HG03558 (cell line): ENCODE data around the gene CASZ1.

ENCODE experiments used
- ATAC-seq: cut with Tn5 transposase; IDR thresholded peaks from one replicate; pipeline ENCODE4 v1.9.1; 2021; ENCODE audit warnings: moderate number of reproducible peaks; ENCODE audit not compliant: unreplicated experiment; ENCODE audit errors: extremely low read depth

Gene CASZ1

DNA sequence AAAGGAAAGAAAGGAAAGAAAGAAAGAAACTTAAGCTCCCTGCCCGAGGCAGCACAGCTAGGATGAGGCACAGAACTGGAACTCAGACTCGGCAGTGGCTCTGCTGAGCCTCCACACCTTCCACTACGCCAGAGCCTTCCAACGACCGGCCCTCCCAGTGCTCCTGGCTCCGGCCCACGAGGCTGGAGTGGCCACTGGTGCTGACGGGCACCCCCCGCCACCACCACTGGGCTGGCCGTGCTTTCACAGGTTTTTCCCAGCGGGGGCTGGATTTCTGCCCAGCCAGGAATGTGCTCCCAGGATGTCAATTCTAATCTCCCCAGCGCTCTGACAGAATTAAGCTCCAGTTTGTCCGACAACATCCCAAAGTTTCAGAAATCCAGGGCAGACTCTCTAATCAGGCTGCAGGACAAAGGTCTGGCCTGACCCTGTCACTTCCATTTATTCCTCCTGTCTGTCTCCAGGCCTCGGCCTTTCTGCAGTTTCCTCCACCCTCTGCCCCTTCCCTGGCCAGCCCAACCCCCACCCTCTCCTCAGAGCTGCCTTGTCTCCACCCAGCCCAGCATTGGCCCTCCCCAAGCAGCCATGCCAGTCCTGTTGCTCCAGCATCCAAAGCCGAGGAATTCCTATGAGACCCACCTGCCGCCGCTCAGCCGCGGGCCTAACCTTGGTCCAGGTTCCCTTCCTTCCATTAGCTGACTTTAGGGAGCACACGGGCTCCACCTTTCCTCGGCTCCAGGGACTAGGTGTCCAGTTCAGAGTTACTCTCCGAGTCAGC lies 81.9 kb downstream of the CASZ1 start:
- ATAC-seq = no peak

DNA sequence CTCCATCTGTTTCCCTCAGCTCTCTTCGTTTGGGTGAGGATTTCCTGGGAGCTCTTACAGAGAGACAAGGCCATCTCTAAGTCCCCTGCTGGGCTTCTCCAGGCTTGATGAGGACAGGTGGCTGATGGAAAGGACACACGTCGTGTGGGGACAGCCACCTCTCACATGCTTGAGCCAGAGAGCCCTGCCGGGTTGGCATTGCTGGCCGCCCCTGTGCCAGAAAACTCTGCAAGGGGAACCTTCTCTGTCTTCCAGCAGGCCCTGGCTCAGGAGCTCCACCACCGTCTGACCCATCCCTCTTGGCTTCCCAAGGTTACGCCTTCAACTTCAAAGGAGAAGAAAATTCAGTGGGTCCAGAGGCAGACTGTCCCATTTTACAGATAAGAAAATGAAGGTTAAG lies 82.8 kb downstream of the CASZ1 start:
- ATAC-seq = no peak

DNA sequence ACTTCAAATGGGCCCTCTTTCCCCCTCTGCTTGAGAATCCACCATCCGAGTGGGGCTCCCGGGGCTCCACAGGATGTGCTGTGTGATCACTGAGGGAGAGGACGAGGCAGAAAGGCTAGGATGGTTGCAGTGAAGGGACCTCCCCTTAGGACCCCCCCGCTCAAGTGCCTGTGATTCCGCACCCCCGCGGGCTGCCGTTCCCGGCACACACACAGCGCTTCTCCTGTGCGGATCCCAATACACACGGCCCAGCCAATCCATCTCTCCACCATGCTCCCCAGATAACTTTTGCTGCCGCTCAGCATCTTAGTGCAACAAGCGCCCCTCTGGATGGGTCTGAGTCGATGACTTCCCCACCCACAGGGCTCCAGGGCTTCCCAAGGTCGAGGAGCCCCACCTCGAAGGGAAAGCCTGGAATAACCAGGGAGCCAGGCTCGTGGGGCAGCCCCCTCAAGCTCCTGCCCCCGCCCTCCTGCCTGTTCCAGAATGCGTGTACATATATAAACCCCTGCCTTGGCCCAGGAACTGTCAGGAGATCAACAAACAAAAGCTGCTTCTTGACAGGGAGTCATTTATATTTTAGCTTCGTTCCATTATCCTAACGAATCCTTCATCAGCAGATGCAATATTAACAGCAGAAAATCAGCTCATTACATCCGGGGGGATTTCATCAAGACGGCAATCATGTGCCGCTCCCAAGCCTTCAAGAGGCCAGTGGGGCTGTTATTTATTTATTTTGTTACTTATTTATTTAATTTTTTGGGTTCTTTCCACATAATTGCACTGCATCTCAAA lies 83.7 kb downstream of the CASZ1 start:
- ATAC-seq = no peak

DNA sequence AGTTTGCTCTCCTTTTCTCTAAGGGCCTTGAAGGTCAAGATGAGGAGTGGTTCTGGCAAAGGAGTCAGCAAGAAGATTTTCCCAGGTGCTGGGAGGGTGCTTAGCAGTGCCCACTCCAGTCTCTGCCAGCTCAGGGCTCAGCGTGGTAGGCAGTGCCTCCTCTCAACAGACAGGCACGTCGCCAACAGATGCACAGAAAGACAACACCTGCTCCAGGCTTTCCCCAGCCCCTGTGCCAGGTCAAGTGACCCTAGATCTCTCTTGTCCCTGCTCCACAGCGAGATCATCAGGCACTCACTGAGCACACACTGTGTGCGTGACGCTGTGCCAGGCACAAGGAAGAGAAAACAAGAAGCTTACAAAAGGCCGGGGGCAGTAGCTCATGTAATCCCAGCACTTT lies 86.0 kb downstream of the CASZ1 start:
- no peak for ATAC-seq

DNA sequence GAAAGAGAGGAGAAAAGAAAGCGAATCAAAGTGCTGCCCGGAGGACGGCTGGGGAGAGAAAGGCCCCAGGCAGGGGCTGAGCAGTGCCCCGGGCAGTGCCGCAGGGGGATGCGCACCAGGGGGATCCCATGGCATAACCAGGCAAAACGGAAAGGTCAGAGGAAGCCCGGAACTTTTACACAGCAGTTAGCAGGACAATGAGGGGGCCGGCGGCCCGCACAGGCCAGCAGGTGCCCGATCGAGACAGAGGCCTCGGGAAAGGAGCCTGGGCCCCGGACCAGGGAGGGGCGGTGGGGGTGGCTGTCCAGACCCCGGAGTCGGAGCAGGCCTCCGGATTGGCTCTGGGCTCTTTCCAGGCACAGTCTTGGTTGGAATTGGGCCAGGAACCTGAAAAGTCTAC lies 86.8 kb downstream of the CASZ1 start:
- ATAC-seq = no peak

DNA sequence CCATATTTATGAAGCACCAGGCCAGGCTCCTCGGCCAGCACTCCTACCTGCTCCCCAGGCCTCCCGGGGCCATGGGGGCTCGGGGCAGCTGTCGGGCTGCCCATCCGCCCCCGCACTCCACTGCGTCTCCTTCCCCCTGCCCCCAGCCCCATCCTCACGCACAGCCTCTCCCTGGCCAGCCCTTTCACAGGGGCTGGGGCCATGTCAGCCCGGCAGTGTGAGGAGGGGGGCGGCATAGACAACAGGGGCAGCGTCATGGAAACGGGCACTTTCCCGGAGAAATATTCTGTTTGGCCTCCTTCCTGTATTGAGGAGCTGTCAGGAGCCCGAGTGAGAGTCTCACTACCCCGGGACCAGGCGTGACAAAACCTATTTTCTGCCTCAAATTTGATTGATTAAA lies 87.3 kb downstream of the CASZ1 start:
- no peak for ATAC-seq

DNA sequence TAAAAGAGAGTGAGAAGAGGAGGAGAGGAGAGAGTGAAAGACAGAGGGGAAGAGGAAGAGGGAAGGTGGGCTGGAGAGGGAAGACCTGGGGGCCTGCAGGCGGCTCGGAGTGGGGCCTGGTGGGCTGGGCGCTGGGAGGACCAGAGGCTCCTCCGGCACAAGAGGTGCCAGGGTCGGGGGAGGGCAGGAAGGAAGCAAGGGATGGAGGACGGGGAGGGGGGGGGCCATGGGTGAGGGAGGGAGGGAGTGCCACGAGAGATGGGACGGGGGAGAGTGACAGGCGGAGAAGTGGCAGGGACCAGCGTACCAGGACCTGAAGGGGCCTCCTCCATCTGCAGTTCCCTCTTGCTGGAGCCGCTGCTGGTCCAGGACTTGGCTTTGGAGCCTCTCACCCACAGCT lies 87.7 kb downstream of the CASZ1 start:
- ATAC-seq = no peak

DNA sequence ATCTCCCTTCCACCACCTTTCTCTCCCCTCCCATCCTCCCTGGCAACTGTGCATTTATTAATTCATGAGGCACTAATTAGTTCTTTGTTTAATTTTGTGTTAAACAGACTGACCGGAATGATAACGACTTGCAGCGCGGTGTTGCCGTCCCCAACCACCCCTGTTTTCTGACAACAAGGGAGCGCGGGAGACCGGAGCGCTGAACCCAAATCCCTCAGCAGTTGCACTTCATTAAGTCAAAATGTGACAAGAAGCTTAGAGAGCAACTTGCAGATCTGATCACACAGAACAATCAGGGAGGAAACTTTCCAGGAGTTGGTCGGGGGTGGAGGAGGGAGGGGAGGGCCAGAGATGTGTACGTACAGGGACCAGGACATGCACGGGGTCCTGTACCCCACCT lies 89.2 kb downstream of the CASZ1 start:
- ATAC-seq = no peak

DNA sequence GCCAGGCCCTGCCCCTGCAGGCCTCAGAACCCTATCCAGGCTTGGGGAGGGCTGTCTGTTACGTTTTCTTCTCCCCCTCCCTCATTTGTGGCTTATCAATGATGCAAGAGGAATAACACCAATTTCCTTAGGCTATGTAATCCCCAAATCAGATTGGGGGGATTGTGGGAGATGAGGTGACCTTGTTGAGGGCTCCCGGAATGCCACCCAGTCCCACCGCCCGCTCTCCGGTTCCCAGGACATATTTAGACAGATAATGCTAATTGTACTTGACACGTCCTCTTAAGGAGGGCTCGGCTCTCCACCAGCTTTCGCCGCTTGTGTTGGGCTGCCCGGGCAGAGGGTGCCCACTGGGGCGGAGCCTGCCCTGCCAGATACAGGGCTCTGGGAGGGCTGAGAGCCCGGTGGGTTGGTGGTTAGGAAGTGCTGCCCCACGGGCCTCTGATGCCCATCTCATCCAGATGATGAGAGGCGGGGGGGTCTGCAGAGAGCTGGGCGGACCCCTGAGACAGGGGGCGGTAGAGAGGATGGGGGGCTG lies 90.0 kb downstream of the CASZ1 start:
- no peak for ATAC-seq

DNA sequence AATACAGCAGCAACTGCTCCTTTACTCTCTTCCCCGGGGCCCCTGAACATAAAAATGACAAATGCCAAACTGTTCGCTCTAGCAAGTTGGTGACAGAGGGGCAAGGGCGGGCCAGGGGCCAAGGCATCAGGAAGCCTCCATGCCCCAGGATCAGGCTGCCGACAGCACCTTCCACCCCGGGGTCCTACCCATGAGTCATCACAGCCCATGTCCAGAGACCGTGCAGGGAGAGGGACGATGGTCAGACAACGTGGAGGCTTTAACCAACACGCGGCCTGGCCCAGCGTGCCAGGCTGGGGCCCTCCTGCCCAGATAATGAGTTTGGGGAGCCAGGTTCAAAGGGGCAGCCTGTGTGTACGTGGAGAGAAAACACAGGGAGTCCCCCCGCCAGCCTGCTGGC lies 90.5 kb downstream of the CASZ1 start:
- no peak for ATAC-seq

DNA sequence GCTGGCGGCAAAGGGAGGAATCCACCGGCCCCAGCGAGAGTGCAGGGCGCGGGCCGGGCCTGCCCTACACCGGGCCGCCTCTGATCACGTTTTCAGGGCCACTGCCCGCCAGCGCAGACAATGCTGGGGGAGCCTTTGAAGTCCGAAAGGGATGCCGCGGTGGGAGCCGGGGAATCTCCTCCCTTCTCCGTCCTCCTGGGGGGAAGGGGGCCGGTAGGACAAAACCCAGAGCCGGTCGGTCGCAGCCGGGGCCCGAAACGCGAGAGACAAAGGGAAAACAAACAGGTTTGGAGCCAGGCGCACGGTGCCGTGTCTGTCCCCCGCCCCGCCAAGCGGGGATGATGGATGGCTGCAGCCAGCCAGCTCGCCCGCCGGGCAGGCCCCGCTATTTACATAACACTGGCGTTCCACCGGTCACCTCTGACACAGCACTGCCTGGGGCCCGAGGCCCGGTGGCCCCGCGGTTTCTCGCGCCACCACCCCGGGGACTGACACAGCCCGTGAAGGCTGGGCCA lies 92.0 kb downstream of the CASZ1 start:
- ATAC-seq = no peak

DNA sequence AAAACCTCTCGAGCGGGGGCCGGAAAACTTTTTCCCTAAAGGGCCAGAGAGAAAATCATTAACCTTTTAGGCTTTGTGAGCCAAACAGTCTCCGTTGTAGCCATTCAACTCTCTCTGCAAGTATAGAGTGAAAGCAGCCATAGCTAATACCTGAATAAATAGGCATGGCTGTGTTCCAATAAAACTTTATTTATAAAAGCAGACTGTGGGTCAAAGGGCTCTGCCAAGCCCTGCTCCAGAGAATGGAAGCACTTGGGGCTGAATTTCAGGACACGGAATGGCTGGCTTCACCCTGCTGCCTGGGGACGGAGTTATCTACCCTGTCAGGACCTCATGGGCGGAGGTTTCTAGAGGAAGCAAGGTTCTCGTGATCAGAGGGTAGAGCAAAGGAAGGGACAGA lies 92.7 kb downstream of the CASZ1 start:
- no peak for ATAC-seq

DNA sequence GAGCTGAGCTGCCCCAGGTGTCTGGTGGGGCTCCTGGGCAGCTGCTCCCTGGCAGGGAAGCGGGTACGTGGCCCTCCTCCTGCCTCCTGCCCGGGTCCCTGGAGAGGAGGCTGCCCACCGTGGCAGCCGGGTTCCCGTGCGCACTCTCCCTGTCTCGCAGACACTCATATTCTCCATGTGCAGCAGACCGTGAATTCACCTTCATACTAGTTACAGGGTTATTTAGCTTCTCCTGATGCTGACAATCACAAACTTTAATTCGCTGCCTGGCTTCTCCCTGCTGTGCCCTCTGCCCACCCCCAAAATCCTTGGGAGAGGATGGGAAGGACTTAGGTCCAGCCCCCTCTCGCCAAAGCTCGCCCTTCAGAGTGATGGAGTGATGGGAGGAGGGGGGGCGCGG lies 95.3 kb downstream of the CASZ1 start:
- no peak for ATAC-seq

DNA sequence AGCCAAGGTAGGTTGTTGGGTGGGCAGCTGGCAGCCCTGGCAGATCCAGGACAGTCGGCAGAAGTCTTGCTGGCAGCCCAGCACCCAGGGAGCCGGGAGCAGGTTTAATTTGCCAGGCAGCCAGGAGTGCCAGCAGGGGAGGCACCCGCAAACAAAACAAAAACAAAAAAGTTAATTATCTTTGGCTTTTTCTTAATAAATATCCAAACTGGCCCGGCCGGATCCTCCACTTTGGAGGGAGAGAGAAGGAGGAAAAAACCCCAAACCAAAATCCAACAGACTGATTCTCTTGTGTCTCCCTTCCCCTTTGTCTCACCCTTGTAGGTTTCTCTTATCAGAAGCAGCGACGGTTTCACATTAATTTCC lies 97.0 kb downstream of the CASZ1 start:
- no peak for ATAC-seq

DNA sequence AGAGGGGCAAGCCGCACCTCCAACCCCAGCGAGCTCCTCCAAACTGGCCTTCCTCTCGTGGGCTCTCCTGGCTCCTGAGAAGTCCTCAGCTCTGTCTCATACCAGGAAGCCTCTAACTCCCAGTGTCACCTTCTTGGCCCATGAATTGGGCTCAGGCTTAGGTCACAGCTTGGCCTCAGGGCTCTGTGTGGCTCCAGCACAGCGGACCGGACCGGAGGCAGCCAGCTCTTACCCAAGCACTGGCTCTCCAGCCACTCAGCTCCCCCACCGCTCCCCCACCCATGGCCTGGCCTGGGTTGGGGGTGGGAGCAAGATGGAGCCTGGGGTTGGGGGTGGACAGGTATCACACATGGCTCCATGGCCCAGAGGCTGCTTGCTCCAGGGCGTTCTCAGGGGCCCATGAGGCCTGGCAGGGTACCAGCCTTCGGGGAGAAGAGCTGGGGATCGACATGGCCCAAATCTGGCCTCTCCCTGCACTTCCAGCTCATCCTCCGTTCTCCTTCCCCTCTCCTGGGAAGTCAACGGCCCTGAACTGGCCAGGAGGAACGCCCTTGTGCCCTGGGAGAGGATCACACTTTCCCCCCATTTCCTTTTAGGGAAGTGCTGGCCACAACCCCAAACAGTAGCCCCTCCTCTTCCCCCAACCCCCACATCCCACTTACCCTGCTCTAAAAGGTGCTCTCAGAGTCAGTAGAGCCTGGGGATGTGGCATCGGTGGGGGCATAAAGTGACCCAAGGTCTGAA lies 97.5 kb downstream of the CASZ1 start:
- ATAC-seq = no peak

DNA sequence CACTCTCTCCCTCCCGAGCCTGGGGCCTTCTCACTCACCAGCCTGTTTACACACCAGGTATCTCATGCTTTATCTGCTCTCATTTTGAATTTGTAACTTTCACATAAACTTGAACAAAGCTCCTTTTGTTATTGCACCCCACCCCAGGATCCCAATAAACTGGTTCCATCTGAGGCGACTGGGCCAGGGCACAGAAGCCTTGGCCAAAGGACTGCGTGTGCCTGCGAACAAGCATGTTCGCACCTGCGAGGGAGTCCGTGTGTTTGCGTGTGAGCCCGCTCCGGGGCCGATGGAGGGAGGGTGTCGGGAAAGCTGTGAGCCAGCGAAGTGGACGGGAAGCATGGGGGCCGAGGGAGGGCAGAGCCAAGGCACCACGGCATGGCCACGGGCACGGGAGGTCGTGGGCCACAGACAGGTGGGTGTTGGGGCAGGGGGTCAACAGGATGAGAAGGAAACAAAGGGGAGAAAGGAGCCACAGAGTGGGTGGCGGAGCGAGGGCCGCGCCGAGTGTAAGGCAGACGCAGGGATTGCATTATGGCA lies 98.8 kb downstream of the CASZ1 start:
- no peak for ATAC-seq

DNA sequence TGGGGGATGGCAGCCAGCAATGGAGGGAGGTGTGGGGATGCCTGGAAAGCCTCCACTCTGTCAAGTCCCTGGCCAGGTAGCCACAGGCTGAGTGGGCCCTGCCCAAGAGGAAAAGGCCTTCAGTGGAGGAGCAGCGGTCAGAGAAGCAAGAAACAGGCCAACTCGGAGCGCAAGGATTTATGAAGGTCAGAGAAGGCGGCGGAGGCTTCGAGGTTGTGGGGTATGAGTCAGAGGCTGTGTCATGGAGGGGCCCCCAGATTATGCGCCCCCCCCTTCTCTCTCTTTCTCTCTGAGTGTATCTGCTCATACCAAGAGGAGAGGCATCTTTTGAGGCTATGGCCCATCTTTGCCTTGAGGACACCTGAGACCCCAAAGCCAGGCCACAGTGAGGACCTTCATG lies 99.5 kb downstream of the CASZ1 start:
- no peak for ATAC-seq

DNA sequence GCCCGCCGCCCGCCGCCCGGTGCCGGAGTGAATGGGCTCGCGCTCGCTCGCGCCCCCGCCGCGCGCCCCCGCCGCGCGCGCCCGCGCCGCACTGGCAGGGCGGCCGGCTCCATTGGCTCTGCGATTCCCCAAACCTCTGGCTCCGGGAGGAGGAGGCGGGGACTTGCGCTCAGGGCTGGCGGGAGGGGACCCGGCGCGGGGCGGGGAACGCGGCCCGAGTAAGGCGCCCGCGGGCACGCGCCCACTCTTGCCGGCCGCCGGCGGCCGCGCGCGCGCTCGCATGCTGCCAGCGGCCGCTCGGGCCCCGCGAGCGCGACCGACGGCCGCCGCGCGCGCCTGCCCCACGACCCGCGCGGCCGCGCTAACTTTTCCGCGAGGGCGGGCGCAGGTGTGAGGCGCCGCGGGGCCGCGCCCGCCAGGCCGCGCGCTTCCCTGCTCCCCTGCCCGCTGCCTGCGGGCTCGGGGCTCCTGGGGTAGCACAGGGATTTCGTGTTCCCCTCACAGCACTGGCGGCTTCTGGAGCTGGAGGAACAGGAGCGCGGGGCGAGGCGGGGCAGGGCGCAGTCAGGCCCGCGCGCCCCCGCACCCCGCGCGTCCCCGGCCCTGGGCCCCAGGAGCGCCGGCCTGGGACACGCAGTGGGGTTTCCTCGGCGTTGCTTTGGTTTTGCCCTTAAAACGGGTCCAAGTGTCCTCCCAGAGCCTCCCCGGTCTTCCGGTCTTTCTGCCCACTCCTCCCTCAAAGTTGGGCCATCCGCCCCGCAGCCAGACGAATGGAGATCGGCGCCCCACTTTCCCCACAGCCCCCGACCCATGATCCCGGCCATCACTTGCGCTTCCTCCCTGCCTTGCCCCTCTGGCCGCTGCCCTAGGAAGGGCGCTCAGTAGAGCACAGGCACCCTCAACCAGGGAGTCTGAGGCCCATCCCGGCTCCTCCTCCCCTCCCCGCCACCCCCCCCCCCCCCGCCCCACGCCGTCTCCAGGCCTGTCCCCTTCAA lies 101.5 kb downstream of the CASZ1 start:
- ATAC-seq = no peak

DNA sequence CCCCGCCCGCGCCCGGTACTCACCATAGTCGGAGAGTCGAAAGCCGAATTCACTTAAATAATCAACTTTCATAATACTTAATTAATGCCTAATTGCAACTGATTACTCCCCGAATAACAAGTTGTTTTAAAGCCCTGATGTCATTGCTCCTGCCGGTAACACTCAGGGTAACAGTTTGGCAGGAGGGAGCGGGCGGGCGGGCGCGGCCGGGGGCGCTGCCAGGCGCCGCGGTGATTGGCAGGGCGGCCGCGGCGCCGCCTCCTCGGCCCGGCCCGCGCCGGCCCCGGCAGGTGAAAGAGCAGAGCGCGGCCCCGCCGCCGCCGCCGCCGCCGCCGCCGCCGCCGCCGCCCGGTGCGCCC lies 102.2 kb downstream of the CASZ1 start:
- ATAC-seq = no peak
